Tibial nerve (tissue), 4 donors: ENCODE data around the gene HSPG2.

Experiments used
- CTCF ChIP-seq, 5 experiments: fragments of 200-600 bp in 3 of 5; fragments of 450-650 bp in 2 of 5; sonication (generic) in 3 of 5; IDR thresholded peaks; one replicate each; pipeline ENCODE4 v1.5.1; 2016 to 2019; ENCODE audit warnings: antibody characterized with exemption in 5 of 5, mild to moderate bottlenecking in 3 of 5, moderate library complexity in 2 of 5
- EP300 ChIP-seq, 2 donors: sonication (generic); formaldehyde crosslinking; IDR thresholded peaks; one replicate each; pipeline ENCODE4 v1.6.1; 2017; ENCODE audit warnings: antibody characterized with exemption in 2 of 2, mild to moderate bottlenecking in 1 of 2
- POLR2A ChIP-seq, 2 donors: fragments of 450-650 bp; IDR thresholded peaks; one replicate each; pipeline ENCODE4 v1.6.1; 2017; ENCODE audit warnings: antibody characterized with exemption in 2 of 2, mild to moderate bottlenecking in 2 of 2, moderate library complexity in 2 of 2

GRCh38 chr1:21882721-21883415 lies 54.2 kb downstream of the HSPG2 start:
- TF ChIP-seq POLR2A (IDR thresholded peaks at IDR 0.05) (no peak), CTCF (IDR thresholded peaks at IDR 0.05) (no peak), EP300 (IDR thresholded peaks at IDR 0.05) (no peak)
